ENCODE data around the gene BPIFB6. TPM values are rescaled to one million over a fixed set of nuclear protein-coding genes. Genes with fewer than 3 reads are reported as not detected.

Gene BPIFB6
- polyA plus RNA-seq, 3 donors = not detected

DNA sequence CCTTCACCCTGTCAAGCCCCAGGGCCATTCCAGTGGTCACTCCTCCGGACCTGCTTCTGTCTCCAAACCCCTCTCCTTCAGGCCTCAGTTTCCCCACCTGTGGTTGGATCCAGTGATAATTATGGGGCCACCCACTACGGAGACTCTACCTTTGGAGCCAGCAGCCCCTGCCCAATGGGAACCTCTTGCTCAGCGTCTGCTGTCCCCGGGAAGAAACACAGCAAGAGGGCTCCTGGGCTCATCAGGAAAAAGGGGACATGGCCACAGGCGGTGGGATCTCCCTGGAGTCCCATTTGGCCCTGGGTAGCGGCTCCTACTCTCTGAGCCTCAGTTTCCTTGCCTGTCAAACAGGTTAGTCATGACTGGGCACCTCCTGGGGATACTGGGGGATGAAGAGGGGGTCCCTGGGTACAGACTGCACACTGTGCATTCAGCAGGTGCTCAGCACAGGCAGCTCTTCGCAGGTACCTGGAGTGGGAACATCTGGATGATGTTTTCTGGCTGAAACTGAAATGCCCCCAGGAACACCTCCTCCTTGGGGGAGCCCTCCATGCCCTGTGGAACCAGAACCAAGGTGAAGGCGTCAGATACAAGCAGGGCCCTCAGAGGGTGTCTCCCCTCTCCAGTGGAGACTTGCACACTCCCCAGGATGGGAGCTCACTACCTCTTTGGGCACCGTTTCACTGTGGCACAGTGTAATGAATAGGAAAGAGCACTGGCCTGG, 46.7 kb upstream of the BPIFB6 start:
- Mint-ChIP-seq H3K4me1 (no peaks in the 10 kb centered on the region), H3K4me3 (no peak overlapping the region), H3K27ac (no peak overlapping the region), H3K36me3 (no peaks in the 10 kb centered on the region), H3K27me3 (ENCODE audit: low read depth in 3 of 3) (peaks cover 0 to 3% (median 1%) of the 10 kb centered on the region in 3 donors), H3K9me3 (no peaks in the 10 kb centered on the region)
- no peaks in the 10 kb centered on the region for H3K36me3 ChIP-seq (replicated peaks in 1 of 2; ENCODE audit: control insufficient read depth in 1 of 2, insufficient read depth in 2 of 2, low read length in 2 of 2)
- TF ChIP-seq, protein P1, sequence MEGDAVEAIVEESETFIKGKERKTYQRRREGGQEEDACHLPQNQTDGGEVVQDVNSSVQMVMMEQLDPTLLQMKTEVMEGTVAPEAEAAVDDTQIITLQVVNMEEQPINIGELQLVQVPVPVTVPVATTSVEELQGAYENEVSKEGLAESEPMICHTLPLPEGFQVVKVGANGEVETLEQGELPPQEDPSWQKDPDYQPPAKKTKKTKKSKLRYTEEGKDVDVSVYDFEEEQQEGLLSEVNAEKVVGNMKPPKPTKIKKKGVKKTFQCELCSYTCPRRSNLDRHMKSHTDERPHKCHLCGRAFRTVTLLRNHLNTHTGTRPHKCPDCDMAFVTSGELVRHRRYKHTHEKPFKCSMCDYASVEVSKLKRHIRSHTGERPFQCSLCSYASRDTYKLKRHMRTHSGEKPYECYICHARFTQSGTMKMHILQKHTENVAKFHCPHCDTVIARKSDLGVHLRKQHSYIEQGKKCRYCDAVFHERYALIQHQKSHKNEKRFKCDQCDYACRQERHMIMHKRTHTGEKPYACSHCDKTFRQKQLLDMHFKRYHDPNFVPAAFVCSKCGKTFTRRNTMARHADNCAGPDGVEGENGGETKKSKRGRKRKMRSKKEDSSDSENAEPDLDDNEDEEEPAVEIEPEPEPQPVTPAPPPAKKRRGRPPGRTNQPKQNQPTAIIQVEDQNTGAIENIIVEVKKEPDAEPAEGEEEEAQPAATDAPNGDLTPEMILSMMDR (IDR thresholded peaks at IDR 0.05) = no peak
- H3K4me1 ChIP-seq (ENCODE audit: control insufficient read depth in 1 of 2, insufficient read depth in 2 of 2, low read length in 2 of 2) = no peaks in the 10 kb centered on the region
- H2AFZ ChIP-seq (ENCODE audit: insufficient read depth, low read depth, low read length, poor library complexity, severe bottlenecking) = no peak overlapping the region
- no peaks in the 10 kb centered on the region for H3K27me3 ChIP-seq (ENCODE audit: control insufficient read depth in 2 of 2, insufficient read depth in 2 of 2, low read length in 2 of 2)
- no peaks in the 10 kb centered on the region for H4K20me1 ChIP-seq (ENCODE audit: insufficient read depth, low read length)
- no peaks in the 10 kb centered on the region for H3K9me3 ChIP-seq (replicated peaks in 1 of 2; ENCODE audit: control insufficient read depth in 1 of 2, insufficient read depth in 1 of 2, low read length in 2 of 2)
- intact Hi-C loops (cut with micrococcal nuclease) = no loop called here
- H3K4me3 ChIP-seq (replicated peaks in 1 of 3; ENCODE audit: low read depth in 2 of 3, low read length in 3 of 3) = no peak overlapping the region
- H3K27ac ChIP-seq (ENCODE audit: low read depth in 1 of 2, low read length in 2 of 2) = no peak overlapping the region
- H3K4me2 ChIP-seq (replicated peaks; ENCODE audit: extremely low read depth, low read length, poor library complexity, severe bottlenecking) = no peak overlapping the region
- no peak overlapping the region for H3K9ac ChIP-seq (ENCODE audit: insufficient read depth, low read length, poor library complexity, severe bottlenecking)
- no peak for DNase-seq
- no peaks in the 10 kb centered on the region for H3K79me2 ChIP-seq (ENCODE audit: insufficient read depth, low read length)
- 94% methylated on average over 6 of the region's 9 CpGs for WGBS (ENCODE audit: insufficient coverage)

DNA sequence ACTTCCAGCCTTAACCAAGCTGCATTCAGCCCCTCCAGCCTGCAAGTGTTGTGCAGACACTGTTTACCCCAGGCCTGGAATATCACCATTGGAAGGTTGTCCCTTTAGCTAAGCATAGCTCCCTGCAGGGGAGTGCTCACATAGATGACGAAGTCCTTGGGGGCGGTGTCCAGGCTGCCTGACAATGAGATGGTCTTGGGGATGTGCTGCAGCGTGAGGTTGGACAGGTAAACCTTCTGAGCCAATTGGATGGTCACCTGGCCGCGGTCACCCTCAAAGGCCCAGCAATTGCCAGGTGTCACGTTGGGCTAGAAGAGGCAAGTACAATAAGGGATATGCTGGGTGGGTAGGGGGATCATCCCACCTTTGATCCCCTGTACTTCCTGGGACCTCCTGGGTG, 45.9 kb upstream of the BPIFB6 start:
- no peak overlapping the region for H3K27ac ChIP-seq (ENCODE audit: low read depth in 1 of 2, low read length in 2 of 2)
- no peak overlapping the region for H2AFZ ChIP-seq (ENCODE audit: insufficient read depth, low read depth, low read length, poor library complexity, severe bottlenecking)
- H3K4me3 ChIP-seq (replicated peaks in 1 of 3; ENCODE audit: low read depth in 2 of 3, low read length in 3 of 3) = no peak overlapping the region
- 97% methylated on average over 4 of the region's 6 CpGs for WGBS (ENCODE audit: insufficient coverage)
- TF ChIP-seq, protein P1 (IDR thresholded peaks at IDR 0.05) = no peak
- no peaks in the 10 kb centered on the region for H3K79me2 ChIP-seq (ENCODE audit: insufficient read depth, low read length)
- H3K4me1 ChIP-seq (ENCODE audit: control insufficient read depth in 1 of 2, insufficient read depth in 2 of 2, low read length in 2 of 2) = no peaks in the 10 kb centered on the region
- intact Hi-C loops (cut with micrococcal nuclease) = no loop called here
- Mint-ChIP-seq H3K27ac (peak overlapping the region in 1 of 7 donors; percentile 3), H3K27me3 (ENCODE audit: low read depth in 3 of 3) (peaks cover 0 to 3% (median 1%) of the 10 kb centered on the region in 3 donors), H3K4me1 (no peaks in the 10 kb centered on the region), H3K4me3 (no peak overlapping the region), H3K9me3 (no peaks in the 10 kb centered on the region), H3K36me3 (no peaks in the 10 kb centered on the region)
- no peak for DNase-seq
- H3K4me2 ChIP-seq (replicated peaks; ENCODE audit: extremely low read depth, low read length, poor library complexity, severe bottlenecking) = no peak overlapping the region
- H3K9ac ChIP-seq (ENCODE audit: insufficient read depth, low read length, poor library complexity, severe bottlenecking) = no peak overlapping the region
- H3K36me3 ChIP-seq (replicated peaks in 1 of 2; ENCODE audit: control insufficient read depth in 1 of 2, insufficient read depth in 2 of 2, low read length in 2 of 2) = no peaks in the 10 kb centered on the region
- no peaks in the 10 kb centered on the region for H4K20me1 ChIP-seq (ENCODE audit: insufficient read depth, low read length)
- no peaks in the 10 kb centered on the region for H3K9me3 ChIP-seq (replicated peaks in 1 of 2; ENCODE audit: control insufficient read depth in 1 of 2, insufficient read depth in 1 of 2, low read length in 2 of 2)
- H3K27me3 ChIP-seq (ENCODE audit: control insufficient read depth in 2 of 2, insufficient read depth in 2 of 2, low read length in 2 of 2) = no peaks in the 10 kb centered on the region

Data from CD14-positive monocyte (primary cell).